Smooth muscle cell (in vitro differentiated cells): ENCODE data around the gene THUMPD3. TPM values are rescaled to one million over a fixed set of nuclear protein-coding genes. Genes with fewer than 3 reads are reported as not detected.
A peak's percentile ranks its signal among the peaks of the same experiment; 100 is the strongest.

Source experiments
- DNase-seq: peaks from one replicate; lab custom pipeline; 2025; ENCODE audit not compliant: unreplicated experiment; lab: John Stamatoyannopoulos, UW
- H2AFZ ChIP-seq: fragments of 200-600 bp; sonication (generic); 2 replicates; pipeline ENCODE4 v1.6.0; 2016; ENCODE audit warnings: antibody characterized with exemption, low read depth, mild to moderate bottlenecking
- H3F3A ChIP-seq: fragments of 200-600 bp; sonication (generic); 2 replicates; pipeline ENCODE4 v1.6.0; 2017; ENCODE audit warnings: antibody characterized with exemption, low read depth
- H3K27ac ChIP-seq: fragments of 200-600 bp; sonication (generic); 2 replicates; pipeline ENCODE4 v1.5.1; 2016; ENCODE audit warnings: low read depth, mild to moderate bottlenecking
- H3K27me3 ChIP-seq: fragments of 200-600 bp; sonication (generic); 2 replicates; pipeline ENCODE4 v1.6.1; 2016; ENCODE audit warnings: low read depth, mild to moderate bottlenecking
- H3K36me3 ChIP-seq: fragments of 200-600 bp; sonication (generic); 2 replicates; pipeline ENCODE4 v1.5.1; 2016; ENCODE audit warnings: low read depth
- H3K4me1 ChIP-seq: fragments of 200-600 bp; sonication (generic); 2 replicates; pipeline ENCODE4 v1.5.1; 2016; ENCODE audit warnings: low read depth
- H3K4me2 ChIP-seq: fragments of 200-600 bp; sonication (generic); 2 replicates; pipeline ENCODE4 v1.6.0; 2016; ENCODE audit warnings: mild to moderate bottlenecking
- H3K4me3 ChIP-seq: fragments of 200-600 bp; sonication (generic); 2 replicates; pipeline ENCODE4 v1.5.1; 2016; ENCODE audit warnings: mild to moderate bottlenecking
- H3K79me2 ChIP-seq: fragments of 200-600 bp; sonication (generic); 2 replicates; pipeline ENCODE4 v1.6.0; 2016; ENCODE audit warnings: low read depth, mild to moderate bottlenecking
- H3K9ac ChIP-seq: fragments of 200-600 bp; sonication (generic); 2 replicates; pipeline ENCODE4 v1.6.0; 2016; ENCODE audit warnings: low read depth
- H3K9me3 ChIP-seq: fragments of 200-600 bp; sonication (generic); replicated peaks from 2 replicates; pipeline ENCODE4 v1.5.1; 2016; ENCODE audit warnings: low read depth
- H4K20me1 ChIP-seq: fragments of 200-600 bp; sonication (generic); 2 replicates; pipeline ENCODE4 v1.6.0; 2016; ENCODE audit warnings: low read depth
- CTCF ChIP-seq: fragments of 200-600 bp; sonication (generic); IDR thresholded peaks from 2 replicates; pipeline ENCODE4 v1.5.1; 2017; ENCODE audit warnings: borderline replicate concordance, mild to moderate bottlenecking, antibody characterized with exemption; ENCODE audit not compliant: insufficient read depth, poor library complexity, severe bottlenecking
- WGBS: methylation state at CpG from one replicate; pipeline ENCODE4 v1.1.7; 2016; ENCODE audit warnings: low lambda C conversion rate; 5-methylcytosine and 5-hydroxymethylcytosine counted together
- polyA plus RNA-seq: library from polyadenylated mRNA; unstranded; fragments of >200 nt; fragmentation: Nextera tagmentation; extraction: Ambion mirVana; gene quantifications from 2 replicates; pipeline ENCODE4 v1.2.1, GENCODE V29; 2016
- total RNA-seq: library from RNA; depleted of rRNA; stranded (reverse); fragments of >200 nt; gene quantifications from 2 replicates; pipeline ENCODE4 v1.2.3, GENCODE V29; 2014

THUMPD3 gene
- total and polyA plus RNA-seq, 2 experiments from 2014 or later, result 11.6 to 19.5 TPM

DNA sequence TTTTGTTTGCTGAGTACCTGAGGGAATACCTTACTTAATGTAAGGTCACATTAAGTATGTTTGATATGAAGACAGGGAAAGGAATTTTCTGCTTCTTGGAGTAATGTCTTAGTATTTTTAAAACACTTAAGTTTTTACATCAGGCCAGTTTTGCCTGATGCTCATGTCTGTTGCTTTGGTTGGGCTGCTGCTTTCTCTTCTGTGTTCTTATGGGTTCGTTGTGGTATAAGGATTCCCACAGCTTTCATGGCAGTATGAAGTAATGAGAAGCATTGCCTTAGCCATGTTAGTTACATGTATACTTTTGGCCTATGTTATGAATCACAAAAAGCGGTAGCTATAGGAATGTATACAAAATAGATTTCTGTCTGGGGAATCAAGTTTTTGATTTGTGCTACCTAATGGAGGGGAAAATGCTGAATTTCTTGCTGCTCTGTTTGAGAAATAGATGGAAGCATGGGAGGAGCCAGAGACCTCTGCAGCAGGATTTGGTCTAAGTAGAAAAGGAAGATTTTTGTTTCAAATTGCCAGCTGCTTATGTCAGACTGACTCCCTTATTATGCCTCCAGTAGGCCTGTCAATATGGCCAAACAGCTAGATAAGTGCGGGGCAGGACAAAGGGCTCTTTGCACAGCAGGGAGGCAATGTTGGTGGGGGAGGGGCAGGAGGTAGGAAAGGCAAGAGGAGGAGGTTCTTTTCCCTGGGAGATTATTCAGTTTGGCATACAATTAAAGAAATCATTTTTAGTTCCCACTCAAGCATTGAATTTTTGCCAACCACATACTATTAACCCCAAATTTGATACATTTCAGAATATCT, 39.8 kb downstream of the THUMPD3 start:
- Histone ChIP-seq H3K9ac (peak overlapping the region; percentile 100), H3K4me2 (peak overlapping the region; percentile 92), H3K79me2 (peaks cover 100% of the 10 kb centered on the region), H3F3A (peaks cover 20% of the 10 kb centered on the region), H3K27me3 (no peaks in the 10 kb centered on the region), H2AFZ (no peak overlapping the region), H3K27ac (peak overlapping the region; percentile 100), H3K36me3 (no peaks in the 10 kb centered on the region), H3K4me1 (peaks cover 61% of the 10 kb centered on the region), H4K20me1 (peaks cover 95% of the 10 kb centered on the region), H3K9me3 (no peaks in the 10 kb centered on the region), H3K4me3 (peak overlapping the region; percentile 94)
- WGBS, result 3% methylated on average over 3 of the region's 3 CpGs
- TF ChIP-seq CTCF, result no peak
- DNase-seq, result no peak

- Histone ChIP-seq H3K9me3 (no peaks in the 10 kb centered on the region), H3K27ac (peak overlapping the region; percentile 100), H2AFZ (no peak overlapping the region), H3K9ac (no peak overlapping the region), H3K27me3 (no peaks in the 10 kb centered on the region), H3K4me2 (peak overlapping the region; percentile 92), H3K4me3 (peak overlapping the region; percentile 94), H4K20me1 (peaks cover 100% of the 10 kb centered on the region), H3K4me1 (peaks cover 61% of the 10 kb centered on the region), H3F3A (peaks cover 17% of the 10 kb centered on the region), H3K79me2 (peaks cover 100% of the 10 kb centered on the region), H3K36me3 (no peaks in the 10 kb centered on the region)
- DNase-seq, result no peak
- TF ChIP-seq CTCF, result no peak
- WGBS, result 51% methylated on average over 2 of the region's 2 CpGs
Observed at GRCh38 chr3:9403463-9403862, 40.6 kb downstream of the THUMPD3 start.

DNA sequence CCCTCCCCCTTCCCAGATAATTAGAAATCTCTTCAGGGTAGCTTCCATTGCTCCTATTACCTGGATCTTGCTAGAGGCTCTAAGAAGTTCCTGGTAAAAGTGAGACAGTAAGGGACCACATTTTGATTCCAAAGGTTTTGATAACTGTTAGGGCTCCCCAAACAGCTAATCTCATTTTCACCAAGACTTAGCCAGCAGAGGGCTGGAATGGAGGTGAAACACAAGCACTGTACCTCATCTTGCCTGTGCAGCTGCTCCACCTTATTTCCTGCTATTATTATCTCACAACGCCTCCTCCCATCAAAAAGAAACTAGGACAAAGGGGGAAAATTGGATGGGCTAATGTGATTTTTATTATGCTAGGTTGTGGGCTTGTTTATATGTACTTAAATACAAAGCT, 41.8 kb downstream of the THUMPD3 start:
- H3K4me3 ChIP-seq, result no peak overlapping the region
- H4K20me1 ChIP-seq, result peaks cover 100% of the 10 kb centered on the region

More for the DNA sequence above, 41.8 kb downstream of the THUMPD3 start:
- peak overlapping the region; percentile 100 for H3K27ac ChIP-seq
- H3K27me3 ChIP-seq, result no peaks in the 10 kb centered on the region
- 63% methylated on average over 1 of the region's 1 CpG for WGBS
- no peaks in the 10 kb centered on the region for H3K9me3 ChIP-seq
- no peak for TF ChIP-seq CTCF
- no peaks in the 10 kb centered on the region for H3K36me3 ChIP-seq
- H3K79me2 ChIP-seq, result peaks cover 100% of the 10 kb centered on the region
- H3K4me1 ChIP-seq, result peaks cover 57% of the 10 kb centered on the region
- DNase-seq, result no peak
- no peak overlapping the region for H2AFZ ChIP-seq
- no peak overlapping the region for H3K9ac ChIP-seq
- peaks cover 17% of the 10 kb centered on the region for H3F3A ChIP-seq
- H3K4me2 ChIP-seq, result peak overlapping the region; percentile 92
